ENCODE results near the gene CDC34. TPM values are rescaled to one million over a fixed set of nuclear protein-coding genes. Genes with fewer than 3 reads are reported as not detected.

CDC34 gene
- total and polyA plus RNA-seq, 9 of the 15 experiments (the other 6 are each of a cell fraction or from before 2014, with no cell fraction given), result 0.80 to 203 (median 65.5) TPM

- TF ChIP-seq ZBTB49 (CRISPR knock-in tag; IDR thresholded peaks at IDR 0.05; ENCODE audit: borderline replicate concordance) (no peak), EP300 (IDR thresholded peaks at IDR 0.05; ENCODE audit: low read length) (no peak), CHD2 (IDR thresholded peaks at IDR 0.05; ENCODE audit: low read depth, low read length) (no peak), NCOA6 (IDR thresholded peaks at IDR 0.05) (no peak), PTBP1 (IDR thresholded peaks at IDR 0.05; ENCODE audit: low read depth, low read length) (no peak), NFIC (IDR thresholded peaks at IDR 0.05) (no peak), ZNF217 (CRISPR knock-in tag; IDR thresholded peaks at IDR 0.05) (no peak), ZNF507 (tag; conservative IDR thresholded peaks at IDR 0.05) (no peak), RBM15 (IDR thresholded peaks at IDR 0.05; ENCODE audit: insufficient read depth, low read length) (no peak), MAX (CRISPR knock-in tag; IDR thresholded peaks at IDR 0.05) (0 out of 2 replicates have a peak, but pooled peaks have one; percentile 28), TFAP4 (CRISPR knock-in tag; IDR thresholded peaks at IDR 0.05; ENCODE audit: borderline replicate concordance) (peak; percentile 85), XRCC4 (IDR thresholded peaks at IDR 0.05; ENCODE audit: extremely low read depth, insufficient read depth, insufficient read length) (no peak), ZNF778 (CRISPR knock-in tag; IDR thresholded peaks at IDR 0.05) (no peak), ZNF232 (CRISPR knock-in tag; IDR thresholded peaks at IDR 0.05) (no peak)
- TF ChIP-seq, protein P1, sequence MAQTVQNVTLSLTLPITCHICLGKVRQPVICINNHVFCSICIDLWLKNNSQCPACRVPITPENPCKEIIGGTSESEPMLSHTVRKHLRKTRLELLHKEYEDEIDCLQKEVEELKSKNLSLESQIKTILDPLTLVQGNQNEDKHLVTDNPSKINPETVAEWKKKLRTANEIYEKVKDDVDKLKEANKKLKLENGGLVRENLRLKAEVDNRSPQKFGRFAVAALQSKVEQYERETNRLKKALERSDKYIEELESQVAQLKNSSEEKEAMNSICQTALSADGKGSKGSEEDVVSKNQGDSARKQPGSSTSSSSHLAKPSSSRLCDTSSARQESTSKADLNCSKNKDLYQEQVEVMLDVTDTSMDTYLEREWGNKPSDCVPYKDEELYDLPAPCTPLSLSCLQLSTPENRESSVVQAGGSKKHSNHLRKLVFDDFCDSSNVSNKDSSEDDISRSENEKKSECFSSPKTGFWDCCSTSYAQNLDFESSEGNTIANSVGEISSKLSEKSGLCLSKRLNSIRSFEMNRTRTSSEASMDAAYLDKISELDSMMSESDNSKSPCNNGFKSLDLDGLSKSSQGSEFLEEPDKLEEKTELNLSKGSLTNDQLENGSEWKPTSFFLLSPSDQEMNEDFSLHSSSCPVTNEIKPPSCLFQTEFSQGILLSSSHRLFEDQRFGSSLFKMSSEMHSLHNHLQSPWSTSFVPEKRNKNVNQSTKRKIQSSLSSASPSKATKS (CRISPR knock-in tag; IDR thresholded peaks at IDR 0.05), result no peak
- TF ChIP-seq, protein P2, sequence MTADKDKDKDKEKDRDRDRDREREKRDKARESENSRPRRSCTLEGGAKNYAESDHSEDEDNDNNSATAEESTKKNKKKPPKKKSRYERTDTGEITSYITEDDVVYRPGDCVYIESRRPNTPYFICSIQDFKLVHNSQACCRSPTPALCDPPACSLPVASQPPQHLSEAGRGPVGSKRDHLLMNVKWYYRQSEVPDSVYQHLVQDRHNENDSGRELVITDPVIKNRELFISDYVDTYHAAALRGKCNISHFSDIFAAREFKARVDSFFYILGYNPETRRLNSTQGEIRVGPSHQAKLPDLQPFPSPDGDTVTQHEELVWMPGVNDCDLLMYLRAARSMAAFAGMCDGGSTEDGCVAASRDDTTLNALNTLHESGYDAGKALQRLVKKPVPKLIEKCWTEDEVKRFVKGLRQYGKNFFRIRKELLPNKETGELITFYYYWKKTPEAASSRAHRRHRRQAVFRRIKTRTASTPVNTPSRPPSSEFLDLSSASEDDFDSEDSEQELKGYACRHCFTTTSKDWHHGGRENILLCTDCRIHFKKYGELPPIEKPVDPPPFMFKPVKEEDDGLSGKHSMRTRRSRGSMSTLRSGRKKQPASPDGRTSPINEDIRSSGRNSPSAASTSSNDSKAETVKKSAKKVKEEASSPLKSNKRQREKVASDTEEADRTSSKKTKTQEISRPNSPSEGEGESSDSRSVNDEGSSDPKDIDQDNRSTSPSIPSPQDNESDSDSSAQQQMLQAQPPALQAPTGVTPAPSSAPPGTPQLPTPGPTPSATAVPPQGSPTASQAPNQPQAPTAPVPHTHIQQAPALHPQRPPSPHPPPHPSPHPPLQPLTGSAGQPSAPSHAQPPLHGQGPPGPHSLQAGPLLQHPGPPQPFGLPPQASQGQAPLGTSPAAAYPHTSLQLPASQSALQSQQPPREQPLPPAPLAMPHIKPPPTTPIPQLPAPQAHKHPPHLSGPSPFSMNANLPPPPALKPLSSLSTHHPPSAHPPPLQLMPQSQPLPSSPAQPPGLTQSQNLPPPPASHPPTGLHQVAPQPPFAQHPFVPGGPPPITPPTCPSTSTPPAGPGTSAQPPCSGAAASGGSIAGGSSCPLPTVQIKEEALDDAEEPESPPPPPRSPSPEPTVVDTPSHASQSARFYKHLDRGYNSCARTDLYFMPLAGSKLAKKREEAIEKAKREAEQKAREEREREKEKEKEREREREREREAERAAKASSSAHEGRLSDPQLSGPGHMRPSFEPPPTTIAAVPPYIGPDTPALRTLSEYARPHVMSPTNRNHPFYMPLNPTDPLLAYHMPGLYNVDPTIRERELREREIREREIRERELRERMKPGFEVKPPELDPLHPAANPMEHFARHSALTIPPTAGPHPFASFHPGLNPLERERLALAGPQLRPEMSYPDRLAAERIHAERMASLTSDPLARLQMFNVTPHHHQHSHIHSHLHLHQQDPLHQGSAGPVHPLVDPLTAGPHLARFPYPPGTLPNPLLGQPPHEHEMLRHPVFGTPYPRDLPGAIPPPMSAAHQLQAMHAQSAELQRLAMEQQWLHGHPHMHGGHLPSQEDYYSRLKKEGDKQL (CRISPR knock-in tag; IDR thresholded peaks at IDR 0.05; ENCODE audit: borderline replicate concordance), result no peak
Observed at GRCh38 chr19:491146-491741, 40.3 kb upstream of the CDC34 start (continued).

Data from K562 (cell line).